ENCODE data around the gene RCN2.

GRCh38 chr15:76976141-76976540, 44.6 kb downstream of the RCN2 start:
- TF ChIP-seq, protein P1, sequence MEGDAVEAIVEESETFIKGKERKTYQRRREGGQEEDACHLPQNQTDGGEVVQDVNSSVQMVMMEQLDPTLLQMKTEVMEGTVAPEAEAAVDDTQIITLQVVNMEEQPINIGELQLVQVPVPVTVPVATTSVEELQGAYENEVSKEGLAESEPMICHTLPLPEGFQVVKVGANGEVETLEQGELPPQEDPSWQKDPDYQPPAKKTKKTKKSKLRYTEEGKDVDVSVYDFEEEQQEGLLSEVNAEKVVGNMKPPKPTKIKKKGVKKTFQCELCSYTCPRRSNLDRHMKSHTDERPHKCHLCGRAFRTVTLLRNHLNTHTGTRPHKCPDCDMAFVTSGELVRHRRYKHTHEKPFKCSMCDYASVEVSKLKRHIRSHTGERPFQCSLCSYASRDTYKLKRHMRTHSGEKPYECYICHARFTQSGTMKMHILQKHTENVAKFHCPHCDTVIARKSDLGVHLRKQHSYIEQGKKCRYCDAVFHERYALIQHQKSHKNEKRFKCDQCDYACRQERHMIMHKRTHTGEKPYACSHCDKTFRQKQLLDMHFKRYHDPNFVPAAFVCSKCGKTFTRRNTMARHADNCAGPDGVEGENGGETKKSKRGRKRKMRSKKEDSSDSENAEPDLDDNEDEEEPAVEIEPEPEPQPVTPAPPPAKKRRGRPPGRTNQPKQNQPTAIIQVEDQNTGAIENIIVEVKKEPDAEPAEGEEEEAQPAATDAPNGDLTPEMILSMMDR (IDR thresholded peaks at IDR 0.05; ENCODE audit: poor library complexity) = no peak
- TF ChIP-seq EZH2 (IDR thresholded peaks at IDR 0.05; ENCODE audit: borderline replicate concordance) = no peak
- no peak for TF ChIP-seq EZH2phosphoT487 (IDR thresholded peaks at IDR 0.05; ENCODE audit: low read depth, severe bottlenecking, unreplicated experiment)
